ENCODE measurements around the gene CSMD2.

DNA sequence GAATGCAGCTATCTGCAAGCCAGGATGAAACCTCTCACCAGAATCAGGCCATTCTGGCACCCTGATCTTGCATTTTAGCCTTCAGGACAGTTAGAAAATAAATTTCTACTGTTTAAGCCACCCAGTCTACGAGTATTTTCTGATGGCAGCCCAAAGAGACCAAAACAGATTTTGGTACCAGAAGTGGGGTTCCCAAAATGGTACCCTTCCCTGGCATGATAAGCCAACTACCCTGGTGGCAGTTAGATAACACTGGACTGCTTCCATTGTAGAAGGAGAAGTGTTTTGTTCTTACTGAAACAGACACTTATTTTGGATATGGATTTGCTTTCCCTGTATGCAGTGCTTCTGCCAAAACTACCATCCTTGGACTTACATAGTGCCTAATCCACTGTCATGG lies 115.0 kb downstream of the CSMD2 start:
- TF ChIP-seq, protein P1, sequence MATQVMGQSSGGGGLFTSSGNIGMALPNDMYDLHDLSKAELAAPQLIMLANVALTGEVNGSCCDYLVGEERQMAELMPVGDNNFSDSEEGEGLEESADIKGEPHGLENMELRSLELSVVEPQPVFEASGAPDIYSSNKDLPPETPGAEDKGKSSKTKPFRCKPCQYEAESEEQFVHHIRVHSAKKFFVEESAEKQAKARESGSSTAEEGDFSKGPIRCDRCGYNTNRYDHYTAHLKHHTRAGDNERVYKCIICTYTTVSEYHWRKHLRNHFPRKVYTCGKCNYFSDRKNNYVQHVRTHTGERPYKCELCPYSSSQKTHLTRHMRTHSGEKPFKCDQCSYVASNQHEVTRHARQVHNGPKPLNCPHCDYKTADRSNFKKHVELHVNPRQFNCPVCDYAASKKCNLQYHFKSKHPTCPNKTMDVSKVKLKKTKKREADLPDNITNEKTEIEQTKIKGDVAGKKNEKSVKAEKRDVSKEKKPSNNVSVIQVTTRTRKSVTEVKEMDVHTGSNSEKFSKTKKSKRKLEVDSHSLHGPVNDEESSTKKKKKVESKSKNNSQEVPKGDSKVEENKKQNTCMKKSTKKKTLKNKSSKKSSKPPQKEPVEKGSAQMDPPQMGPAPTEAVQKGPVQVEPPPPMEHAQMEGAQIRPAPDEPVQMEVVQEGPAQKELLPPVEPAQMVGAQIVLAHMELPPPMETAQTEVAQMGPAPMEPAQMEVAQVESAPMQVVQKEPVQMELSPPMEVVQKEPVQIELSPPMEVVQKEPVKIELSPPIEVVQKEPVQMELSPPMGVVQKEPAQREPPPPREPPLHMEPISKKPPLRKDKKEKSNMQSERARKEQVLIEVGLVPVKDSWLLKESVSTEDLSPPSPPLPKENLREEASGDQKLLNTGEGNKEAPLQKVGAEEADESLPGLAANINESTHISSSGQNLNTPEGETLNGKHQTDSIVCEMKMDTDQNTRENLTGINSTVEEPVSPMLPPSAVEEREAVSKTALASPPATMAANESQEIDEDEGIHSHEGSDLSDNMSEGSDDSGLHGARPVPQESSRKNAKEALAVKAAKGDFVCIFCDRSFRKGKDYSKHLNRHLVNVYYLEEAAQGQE (IDR thresholded peaks at IDR 0.05; ENCODE audit: insufficient read depth in 1 of 2, low read depth in 2 of 2, low read length in 2 of 2): no peak
- TF ChIP-seq SIN3A (IDR thresholded peaks at IDR 0.05; ENCODE audit: borderline replicate concordance, insufficient read depth, low read length): no peak

Measured in PFSK-1 (cell line).